A549 (cell line): ENCODE data around the gene VDAC1. TPM values are rescaled to one million over a fixed set of nuclear protein-coding genes. Genes with fewer than 3 reads are reported as not detected.

Experiments used
- ATAC-seq, 2 experiments: fragments of 200-7000 bp in 1 of 2; fragments of >200 bp in 1 of 2; cut with Nextera tagmentation in 1 of 2; cut with Tn5 transposase in 1 of 2; 3 replicates each; pipeline versions ENCODE4 v1.8.0 to v1.9.1; 2018 to 2020; ENCODE audit warnings: mild to moderate bottlenecking in 1 of 2, moderate library complexity in 1 of 2
- CTCF ChIA-PET: fragments of 300-600 bp; sonication (Branson Sonifier 250); formaldehyde crosslinking; extraction: SDS; loops from one replicate; lab custom pipeline; 2021; ENCODE audit warnings: antibody characterized with exemption, inconsistent platforms; lab: Yijun Ruan, JAX
- POLR2A ChIA-PET: fragments of 350-600 bp; formaldehyde crosslinking; extraction: SDS; loops from one replicate; lab custom pipeline; 2021; ENCODE audit warnings: antibody characterized with exemption, inconsistent platforms; lab: Yijun Ruan, JAX
- DNase-seq, 2 experiments: peaks; one replicate each; pipeline versions ENCODE4 v3.0.0 to v3.0.0-alpha.2; 2011 to 2016; ENCODE audit warnings: low read depth in 1 of 2, low spot score in 1 of 2
- FAIRE-seq: peaks from 2 replicates; lab custom pipeline; 2011; peaks lifted over from hg19 to GRCh38; lab: Jason Lieb, UNC
- H3K27ac ChIP-seq, 2 experiments: fragments of >200 bp; sonication (Bioruptor Twin); formaldehyde crosslinking; 3 replicates each; pipeline ENCODE4 v1.5.1; 2016 to 2017
- H3K4me1 ChIP-seq: fragments of >200 bp; sonication (Bioruptor Twin); formaldehyde crosslinking; 3 replicates; pipeline ENCODE4 v1.6.1; 2016
- H3K4me2 ChIP-seq: fragments of >200 bp; sonication (Bioruptor Twin); formaldehyde crosslinking; 3 replicates; pipeline ENCODE4 v1.6.1; 2016
- H3K4me3 ChIP-seq: fragments of >200 bp; sonication (Bioruptor Twin); formaldehyde crosslinking; 3 replicates; pipeline ENCODE4 v1.5.1; 2016
- H3K9me3 ChIP-seq: fragments of >200 bp; sonication (Bioruptor Twin); formaldehyde crosslinking; 3 replicates; pipeline ENCODE4 v1.6.1; 2016
- BHLHE40 ChIP-seq: IDR thresholded peaks from 2 replicates; pipeline ENCODE4 v1.6.1; 2012; ENCODE audit warnings: low read depth, low read length, inconsistent platforms
- CHD2 ChIP-seq: fragments of 150-350 bp; IDR thresholded peaks from 2 replicates; pipeline ENCODE4 v1.6.1; 2014; ENCODE audit warnings: low read length; ENCODE audit not compliant: partially characterized antibody
- EHF ChIP-seq: fragments of 250-450 bp; sonication (Bioruptor Pico); IDR thresholded peaks from 2 replicates; pipeline ENCODE4 v1.5.0; 2020; ENCODE audit warnings: mild to moderate bottlenecking
- ESRRA ChIP-seq: fragments of 150-350 bp; IDR thresholded peaks from 2 replicates; pipeline ENCODE4 v1.6.1; 2014; ENCODE audit warnings: mild to moderate bottlenecking, low read length, borderline replicate concordance
- FOSB ChIP-seq: fragments of 250-450 bp; sonication (Bioruptor Pico); IDR thresholded peaks from 2 replicates; pipeline ENCODE4 v1.5.0; 2020; ENCODE audit warnings: mild to moderate bottlenecking, moderate library complexity
- FOXS1 ChIP-seq: fragments of 250-450 bp; sonication (Bioruptor Pico); IDR thresholded peaks from 2 replicates; pipeline ENCODE4 v1.5.0; 2020; ENCODE audit warnings: mild to moderate bottlenecking, moderate library complexity
- GATA3 ChIP-seq: IDR thresholded peaks from 2 replicates; pipeline ENCODE4 v1.6.1; 2012; ENCODE audit warnings: borderline replicate concordance
- HDAC2 ChIP-seq: fragments of 200-600 bp; sonication (generic); IDR thresholded peaks from 2 replicates; pipeline ENCODE4 v1.6.1; 2016
- HEYL ChIP-seq: fragments of 250-450 bp; sonication (Bioruptor Pico); IDR thresholded peaks from 2 replicates; pipeline ENCODE4 v1.8.0; 2021; ENCODE audit warnings: mild to moderate bottlenecking, moderate library complexity
- HOXA7 ChIP-seq: fragments of 250-450 bp; sonication (Bioruptor Pico); IDR thresholded peaks from 2 replicates; pipeline ENCODE4 v1.5.0; 2020; ENCODE audit warnings: mild to moderate bottlenecking, moderate library complexity
- HOXB13 ChIP-seq: fragments of 250-450 bp; sonication (Bioruptor Pico); IDR thresholded peaks from 2 replicates; pipeline ENCODE4 v1.5.0; 2020; ENCODE audit warnings: low read depth, mild to moderate bottlenecking, moderate library complexity
- JUN ChIP-seq, 2 experiments: fragments of >200 bp; sonication (Bioruptor Twin); formaldehyde crosslinking; IDR thresholded peaks; 2 replicates in 1 of 2; 3 replicates in 1 of 2; pipeline ENCODE4 v1.6.1; 2016 to 2017
- JUNB ChIP-seq: fragments of >200 bp; sonication (Bioruptor Twin); formaldehyde crosslinking; IDR thresholded peaks from 2 replicates; pipeline ENCODE4 v1.6.1; 2016
- KDM1A ChIP-seq: fragments of 200-600 bp; sonication (generic); IDR thresholded peaks from 2 replicates; pipeline ENCODE4 v1.6.1; 2016; ENCODE audit warnings: low read depth, mild to moderate bottlenecking
- MAFK ChIP-seq: fragments of 450-650 bp; IDR thresholded peaks from 2 replicates; pipeline ENCODE4 v1.6.1; 2014; ENCODE audit not compliant: partially characterized antibody
- MAZ ChIP-seq: fragments of 150-350 bp; IDR thresholded peaks from 2 replicates; pipeline ENCODE4 v1.6.1; 2014; ENCODE audit warnings: antibody characterized with exemption, low read depth, low read length, borderline replicate concordance
- MYC ChIP-seq: IDR thresholded peaks from 2 replicates; pipeline ENCODE4 v1.6.1; 2012; ENCODE audit warnings: mild to moderate bottlenecking, inconsistent platforms, low read length, improper control_type of control experiment, borderline replicate concordance
- POLR2A ChIP-seq: IDR thresholded peaks from 2 replicates; pipeline ENCODE4 v1.6.1; 2012; ENCODE audit warnings: mild to moderate bottlenecking, low read length
- RCOR1 ChIP-seq: fragments of 150-350 bp; IDR thresholded peaks from 2 replicates; pipeline ENCODE4 v1.6.1; 2014; ENCODE audit warnings: antibody characterized with exemption, low read length, low read depth
- RFX5 ChIP-seq: fragments of 450-650 bp; IDR thresholded peaks from 2 replicates; pipeline ENCODE4 v1.7.1; 2014; ENCODE audit warnings: antibody characterized with exemption, mild to moderate bottlenecking, moderate library complexity
- SMC3 ChIP-seq: fragments of >200 bp; sonication (Bioruptor Twin); formaldehyde crosslinking; IDR thresholded peaks from 3 replicates; pipeline ENCODE4 v1.6.1; 2018; ENCODE audit warnings: inconsistent platforms
- SREBF2 ChIP-seq: fragments of 450-650 bp; IDR thresholded peaks from 2 replicates; pipeline ENCODE4 v1.6.1; 2014; ENCODE audit warnings: mild to moderate bottlenecking, moderate library complexity
- TFCP2L1 ChIP-seq: fragments of 250-450 bp; sonication (Bioruptor Pico); IDR thresholded peaks from 2 replicates; pipeline ENCODE4 v1.5.0; 2021; ENCODE audit warnings: mild to moderate bottlenecking
- TP53 ChIP-seq: fragments of 250-450 bp; sonication (Bioruptor Pico); IDR thresholded peaks from 2 replicates; pipeline ENCODE4 v1.5.0; 2021; ENCODE audit warnings: mild to moderate bottlenecking, moderate library complexity
- ZNF302 ChIP-seq: fragments of 250-450 bp; sonication (Bioruptor Pico); IDR thresholded peaks from 2 replicates; pipeline ENCODE4 v1.9.0; 2021; ENCODE audit warnings: inconsistent platforms, mild to moderate bottlenecking, moderate library complexity
- WGBS: methylation state at CpG from one replicate; pipeline ENCODE4 v1.1.6; 2017; ENCODE audit errors: missing lambda C conversion rate; 5-methylcytosine and 5-hydroxymethylcytosine counted together
- polyA plus RNA-seq, 4 experiments: library from polyadenylated mRNA; depleted of rRNA in 3 of 4; stranded (reverse); fragments of >200 nt; fragmentation: RNase III in 1 of 4; extraction: RNeasy Plus Mini Kit Qiagen cat#74134 plus additional on column Dnase treatment in 1 of 4; gene quantifications; 2 replicates in 3 of 4; 3 replicates in 1 of 4; pipeline ENCODE4 v1.2.3, GENCODE V29; 2011 to 2017
- TF ChIP-seq, protein P1 (sequence below): fragments of 450-650 bp; IDR thresholded peaks from 2 replicates; pipeline ENCODE4 v1.6.1; 2014; ENCODE audit warnings: antibody characterized with exemption
- TF ChIP-seq, protein P2 (sequence below): fragments of 250-450 bp; sonication (Bioruptor Pico); IDR thresholded peaks from 2 replicates; pipeline ENCODE4 v1.5.0; 2021; ENCODE audit warnings: mild to moderate bottlenecking, moderate library complexity, borderline replicate concordance
- TF ChIP-seq, protein P3 (sequence below): fragments of >200 bp; sonication (Bioruptor Twin); formaldehyde crosslinking; IDR thresholded peaks from 3 replicates; pipeline ENCODE4 v1.5.1; 2016
- TF ChIP-seq, protein P4 (sequence below): IDR thresholded peaks from 2 replicates; pipeline ENCODE4 v1.6.1; 2012

The VDAC1 gene
- polyA plus RNA-seq, 2 of the 4 experiments (the other 2 are of a cell fraction) = 369 to 442 TPM

DNA sequence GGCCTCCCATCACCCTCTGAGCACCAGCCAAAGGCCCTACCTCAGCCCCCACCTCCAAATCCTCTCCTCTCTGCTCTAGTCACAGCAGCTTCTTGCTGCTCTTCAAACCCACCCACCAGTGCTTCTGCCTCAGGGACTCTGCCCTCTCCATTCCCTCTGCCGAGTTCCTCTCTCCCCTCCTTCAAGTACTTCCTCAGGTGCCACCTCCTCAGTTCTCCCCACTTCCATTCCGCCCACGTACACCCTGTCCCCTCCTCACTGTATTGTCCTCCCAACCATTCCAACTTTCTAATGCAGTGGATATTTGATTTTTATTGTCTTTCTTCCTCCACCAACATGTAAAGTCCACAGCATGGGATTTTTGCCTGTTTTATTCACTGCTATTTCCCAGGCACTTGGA is 79.5 kb downstream of the VDAC1 start:
- TF ChIP-seq GATA3 (no peak), TFCP2L1 (CRISPR knock-in tag) (no peak), RFX5 (no peak), FOXS1 (CRISPR knock-in tag) (no peak), HOXB13 (CRISPR knock-in tag) (no peak), EHF (CRISPR knock-in tag) (no peak), CHD2 (no peak)
- TF ChIP-seq, protein P1, sequence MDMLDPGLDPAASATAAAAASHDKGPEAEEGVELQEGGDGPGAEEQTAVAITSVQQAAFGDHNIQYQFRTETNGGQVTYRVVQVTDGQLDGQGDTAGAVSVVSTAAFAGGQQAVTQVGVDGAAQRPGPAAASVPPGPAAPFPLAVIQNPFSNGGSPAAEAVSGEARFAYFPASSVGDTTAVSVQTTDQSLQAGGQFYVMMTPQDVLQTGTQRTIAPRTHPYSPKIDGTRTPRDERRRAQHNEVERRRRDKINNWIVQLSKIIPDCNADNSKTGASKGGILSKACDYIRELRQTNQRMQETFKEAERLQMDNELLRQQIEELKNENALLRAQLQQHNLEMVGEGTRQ = no peak
- TF ChIP-seq, all 56 proteins: peak for 0
- Histone ChIP-seq H3K9me3 (no peaks in the 10 kb centered on the region), H3K4me1 (peaks cover 19% of the 10 kb centered on the region), H3K4me3 (no peak overlapping the region), H3K4me2 (no peak overlapping the region), H3K27ac (no peak overlapping the region; a peak in 1 of 6 replicates)
- ATAC-seq (no peak), FAIRE-seq (no peak), DNase-seq (no peak)
- ChIA-PET CTCF (interaction anchor here (1.1 kb wide), 2 partner anchors 74 to 502 kb away, joined by 3 read pairs; no protein-coding TSS in a partner anchor), POLR2A (no interaction called here)
- 80% methylated on average over 3 of the region's 3 CpGs for WGBS

DNA sequence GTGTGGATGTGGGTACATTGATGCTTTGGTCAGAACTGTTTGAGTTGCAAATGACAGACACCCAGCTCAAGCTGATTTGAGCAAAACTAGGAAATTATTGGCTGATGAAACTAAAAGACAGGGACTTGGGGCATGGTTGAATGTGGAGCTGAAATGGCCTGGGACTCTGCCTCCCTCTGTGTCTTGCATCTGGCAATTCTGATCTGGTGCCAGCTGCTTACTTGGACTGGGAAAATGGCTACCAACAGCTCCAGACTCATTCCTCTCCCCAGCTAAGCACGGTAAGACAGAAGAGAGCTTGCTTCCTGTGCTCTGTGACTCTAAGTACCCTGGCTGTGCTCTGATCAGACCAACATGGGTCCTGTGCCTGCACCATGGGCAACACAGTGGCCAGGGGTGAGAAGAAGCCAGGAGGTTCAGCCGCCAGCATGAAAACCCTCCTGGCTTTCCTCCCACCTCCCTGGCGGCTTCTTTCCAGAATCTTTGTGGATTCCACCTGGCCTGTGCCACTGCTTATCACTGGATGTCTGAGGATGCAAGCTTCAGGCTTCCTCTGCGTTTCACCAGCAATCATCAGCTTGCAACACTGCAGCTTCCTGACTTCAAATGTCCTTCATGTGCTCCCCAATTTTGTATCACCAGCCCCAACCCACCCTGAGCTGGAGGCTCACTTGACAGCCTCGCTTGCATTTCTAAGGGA is 80.4 kb downstream of the VDAC1 start:
- ATAC-seq (peak in 1 of 2 experiments; percentile 25; a peak in 1 of 6 replicates), FAIRE-seq (no peak), DNase-seq (no peak)
- ChIA-PET POLR2A (no interaction called here), CTCF (interaction anchor here (0.9 to 1.7 kb wide), 4 partner anchors 9 to 501 kb away, joined by 3 to 7 read pairs (median 3); no protein-coding TSS in a partner anchor)
- no peak overlapping the region for H3K4me2 ChIP-seq
- no peak overlapping the region for H3K27ac ChIP-seq
- H3K9me3 ChIP-seq = no peaks in the 10 kb centered on the region
- H3K4me3 ChIP-seq = no peak overlapping the region
- TF ChIP-seq JUN (IDR thresholded peaks at IDR 0.05) (no peak), HDAC2 (no peak), HEYL (CRISPR knock-in tag) (no peak), TFCP2L1 (CRISPR knock-in tag) (no peak), SMC3 (no peak), RCOR1 (no peak), TP53 (no peak), BHLHE40 (no peak), POLR2A (no peak), CHD2 (no peak), MAZ (no peak), JUNB (no peak), MAFK (no peak), KDM1A (no peak), SREBF2 (no peak), ZNF302 (CRISPR knock-in tag) (no peak), MYC (no peak)
- TF ChIP-seq, protein P2, sequence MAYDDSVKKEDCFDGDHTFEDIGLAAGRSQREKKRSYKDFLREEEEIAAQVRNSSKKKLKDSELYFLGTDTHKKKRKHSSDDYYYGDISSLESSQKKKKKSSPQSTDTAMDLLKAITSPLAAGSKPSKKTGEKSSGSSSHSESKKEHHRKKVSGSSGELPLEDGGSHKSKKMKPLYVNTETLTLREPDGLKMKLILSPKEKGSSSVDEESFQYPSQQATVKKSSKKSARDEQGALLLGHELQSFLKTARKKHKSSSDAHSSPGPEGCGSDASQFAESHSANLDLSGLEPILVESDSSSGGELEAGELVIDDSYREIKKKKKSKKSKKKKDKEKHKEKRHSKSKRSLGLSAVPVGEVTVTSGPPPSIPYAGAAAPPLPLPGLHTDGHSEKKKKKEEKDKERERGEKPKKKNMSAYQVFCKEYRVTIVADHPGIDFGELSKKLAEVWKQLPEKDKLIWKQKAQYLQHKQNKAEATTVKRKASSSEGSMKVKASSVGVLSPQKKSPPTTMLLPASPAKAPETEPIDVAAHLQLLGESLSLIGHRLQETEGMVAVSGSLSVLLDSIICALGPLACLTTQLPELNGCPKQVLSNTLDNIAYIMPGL = no peak
- 63% methylated on average over 5 of the region's 5 CpGs for WGBS
- H3K4me1 ChIP-seq = peaks cover 19% of the 10 kb centered on the region

DNA sequence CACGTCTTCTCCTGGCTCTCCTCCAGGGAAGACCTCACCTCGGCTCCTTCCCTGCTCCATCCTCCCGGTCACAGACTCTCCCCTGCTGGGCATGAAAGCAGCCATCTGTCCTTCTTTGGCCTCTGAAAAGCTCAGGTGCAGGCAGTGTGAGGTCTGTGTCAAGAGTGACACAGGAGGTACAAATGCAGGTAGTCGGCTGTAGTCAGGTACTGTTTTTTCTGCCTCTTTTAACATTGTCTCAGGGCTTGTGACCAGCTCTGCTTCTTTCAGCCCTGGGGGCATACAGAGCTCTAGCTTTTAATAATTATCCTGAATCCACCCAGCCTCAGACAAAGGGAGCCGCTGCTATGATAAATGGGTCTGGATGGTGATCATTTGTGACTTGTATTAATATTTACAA is 82.8 kb downstream of the VDAC1 start:
- Histone ChIP-seq H3K4me1 (peaks cover 10% of the 10 kb centered on the region), H3K9me3 (no peaks in the 10 kb centered on the region), H3K4me2 (no peak overlapping the region), H3K27ac (no peak overlapping the region), H3K4me3 (no peak overlapping the region)
- no peak for ATAC-seq
- TF ChIP-seq FOSB (CRISPR knock-in tag) (no peak), CHD2 (no peak), HDAC2 (no peak), POLR2A (no peak), ESRRA (no peak), HEYL (CRISPR knock-in tag) (no peak), SREBF2 (no peak), TP53 (no peak), RFX5 (no peak), HOXA7 (CRISPR knock-in tag) (no peak), MAFK (no peak), TFCP2L1 (CRISPR knock-in tag) (no peak)
- TF ChIP-seq, protein P3, sequence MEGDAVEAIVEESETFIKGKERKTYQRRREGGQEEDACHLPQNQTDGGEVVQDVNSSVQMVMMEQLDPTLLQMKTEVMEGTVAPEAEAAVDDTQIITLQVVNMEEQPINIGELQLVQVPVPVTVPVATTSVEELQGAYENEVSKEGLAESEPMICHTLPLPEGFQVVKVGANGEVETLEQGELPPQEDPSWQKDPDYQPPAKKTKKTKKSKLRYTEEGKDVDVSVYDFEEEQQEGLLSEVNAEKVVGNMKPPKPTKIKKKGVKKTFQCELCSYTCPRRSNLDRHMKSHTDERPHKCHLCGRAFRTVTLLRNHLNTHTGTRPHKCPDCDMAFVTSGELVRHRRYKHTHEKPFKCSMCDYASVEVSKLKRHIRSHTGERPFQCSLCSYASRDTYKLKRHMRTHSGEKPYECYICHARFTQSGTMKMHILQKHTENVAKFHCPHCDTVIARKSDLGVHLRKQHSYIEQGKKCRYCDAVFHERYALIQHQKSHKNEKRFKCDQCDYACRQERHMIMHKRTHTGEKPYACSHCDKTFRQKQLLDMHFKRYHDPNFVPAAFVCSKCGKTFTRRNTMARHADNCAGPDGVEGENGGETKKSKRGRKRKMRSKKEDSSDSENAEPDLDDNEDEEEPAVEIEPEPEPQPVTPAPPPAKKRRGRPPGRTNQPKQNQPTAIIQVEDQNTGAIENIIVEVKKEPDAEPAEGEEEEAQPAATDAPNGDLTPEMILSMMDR = no peak
- TF ChIP-seq, protein P4, sequence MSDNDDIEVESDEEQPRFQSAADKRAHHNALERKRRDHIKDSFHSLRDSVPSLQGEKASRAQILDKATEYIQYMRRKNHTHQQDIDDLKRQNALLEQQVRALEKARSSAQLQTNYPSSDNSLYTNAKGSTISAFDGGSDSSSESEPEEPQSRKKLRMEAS = no peak
- no peak for FAIRE-seq
- WGBS = 36% methylated on average over 5 of the region's 5 CpGs
- POLR2A ChIA-PET = no interaction called here
- no peak for DNase-seq
- CTCF ChIA-PET = interaction anchor here (1.1 to 1.3 kb wide), 2 partner anchors 13 to 22 kb away, joined by 3 to 5 read pairs; no protein-coding TSS in a partner anchor
